SK-MEL-5 (cell line): ENCODE results near the gene FGGY. TPM values are rescaled to one million over a fixed set of nuclear protein-coding genes. Genes with fewer than 3 reads are reported as not detected.
"Not testable (repeated sequence)": the region's sequence is repeated elsewhere in the genome, so short reads cannot be mapped to it uniquely, and the experiment has no call there.

Experiments used
- DNase-seq: peaks from one replicate; pipeline ENCODE4 v3.0.0-alpha.2; 2016; ENCODE audit warnings: low read depth, low spot score
- in situ Hi-C: cut with HindIII; loops from 2 replicates; pipeline ENCODE4 v1.10.0; 2016; ENCODE audit warnings: low sequenced_read_pairs, high pct_unique_total_duplicates, low pct_unique_long_range_greater_than_20kb
- total RNA-seq: library from RNA; depleted of rRNA; stranded (reverse); fragments of >200 nt; shearing (Covaris generic); gene quantifications from 2 replicates; pipeline ENCODE4 v1.2.3, GENCODE V29; 2014

Gene FGGY
- total RNA-seq, 1 experiment from 2014 or later: 12.0 TPM

- no peak for DNase-seq
- in situ Hi-C loops: no loop called here
Measured at GRCh38 chr1:59631561-59632255, 334.8 kb downstream of the FGGY start.

- DNase-seq: no peak
- in situ Hi-C loops: no loop called here
Measured at GRCh38 chr1:59635097-59635496, 338.2 kb downstream of the FGGY start.

GRCh38 chr1:59638231-59638711 is 341.4 kb downstream of the FGGY start:
- DNase-seq: peak; percentile 4
- in situ Hi-C loops: no loop called here

GRCh38 chr1:59639266-59639665 is 342.4 kb downstream of the FGGY start:
- no peak for DNase-seq
- in situ Hi-C loops: no loop called here

- in situ Hi-C loops: no loop called here
- no peak for DNase-seq
Measured at GRCh38 chr1:59640851-59641250, 344.0 kb downstream of the FGGY start.

GRCh38 chr1:59641836-59642235 is 344.9 kb downstream of the FGGY start:
- DNase-seq: no peak
- in situ Hi-C loops: no loop called here

GRCh38 chr1:59643526-59643925 is 346.6 kb downstream of the FGGY start:
- DNase-seq: no peak
- in situ Hi-C loops: no loop called here

- no peak for DNase-seq
- in situ Hi-C loops: no loop called here
Measured at GRCh38 chr1:59645893-59646292, 349.0 kb downstream of the FGGY start.

- in situ Hi-C loops, DNase-seq: not testable (repeated sequence)
Measured at GRCh38 chr1:59653142-59653958, 356.5 kb downstream of the FGGY start.

- DNase-seq: no peak
- in situ Hi-C loops: no loop called here
Measured at GRCh38 chr1:59653968-59654367, 357.1 kb downstream of the FGGY start.

- in situ Hi-C loops: no loop called here
- peak; percentile 60 for DNase-seq
Measured at GRCh38 chr1:59657873-59658465, 361.1 kb downstream of the FGGY start.

GRCh38 chr1:59664166-59664565 is 367.3 kb downstream of the FGGY start:
- no peak for DNase-seq
- in situ Hi-C loops: no loop called here

GRCh38 chr1:59666106-59666505 is 369.2 kb downstream of the FGGY start:
- no peak for DNase-seq
- in situ Hi-C loops: no loop called here

GRCh38 chr1:59667020-59667419 is 370.1 kb downstream of the FGGY start:
- in situ Hi-C loops: no loop called here
- no peak for DNase-seq

- peak; percentile 96 for DNase-seq
- in situ Hi-C loops: no loop called here
Measured at GRCh38 chr1:59669752-59670312, 372.9 kb downstream of the FGGY start.

GRCh38 chr1:59670662-59671061 is 373.8 kb downstream of the FGGY start:
- DNase-seq: no peak
- in situ Hi-C loops: no loop called here

GRCh38 chr1:59671066-59671952 is 374.4 kb downstream of the FGGY start:
- in situ Hi-C loops: no loop called here
- no peak for DNase-seq
